GM19035 (cell line): ENCODE measurements around the gene OAT.

Experiments used
- ATAC-seq: cut with Tn5 transposase; IDR thresholded peaks from one replicate; pipeline ENCODE4 v1.9.1; 2021; ENCODE audit not compliant: unreplicated experiment

The OAT gene

GRCh38 chr10:124403548-124403947 is 15.2 kb downstream of the OAT start:
- ATAC-seq, result peak; percentile 82

GRCh38 chr10:124402273-124402672 is 16.4 kb downstream of the OAT start:
- no peak for ATAC-seq

GRCh38 chr10:124401633-124402032 is 17.1 kb downstream of the OAT start:
- ATAC-seq, result no peak

GRCh38 chr10:124394583-124394982 is 24.1 kb downstream of the OAT start:
- ATAC-seq, result no peak

GRCh38 chr10:124392626-124393342 is 25.9 kb downstream of the OAT start:
- ATAC-seq, result no peak

- no peak for ATAC-seq
These were observed 28.1 kb downstream of the OAT start for GRCh38 chr10:124390471-124391187.

- no peak for ATAC-seq
These were observed 28.9 kb downstream of the OAT start for GRCh38 chr10:124389613-124390361.

GRCh38 chr10:124388823-124389612 is 29.7 kb downstream of the OAT start:
- ATAC-seq, result peak; percentile 91

GRCh38 chr10:124388476-124388822 is 30.3 kb downstream of the OAT start:
- ATAC-seq, result no peak

- no peak for ATAC-seq
These were observed 31.4 kb downstream of the OAT start for GRCh38 chr10:124387078-124387874.

- ATAC-seq, result no peak
These were observed 32.3 kb downstream of the OAT start for GRCh38 chr10:124386186-124387077.

- no peak for ATAC-seq
These were observed 33.0 kb downstream of the OAT start for GRCh38 chr10:124385627-124386185.

GRCh38 chr10:124384591-124385190 is 34.0 kb downstream of the OAT start:
- no peak for ATAC-seq

GRCh38 chr10:124384172-124384571 is 34.6 kb downstream of the OAT start:
- no peak for ATAC-seq

- ATAC-seq, result no peak
These were observed 35.2 kb downstream of the OAT start for GRCh38 chr10:124383496-124383895.

GRCh38 chr10:124381011-124381611 is 37.6 kb downstream of the OAT start:
- ATAC-seq, result no peak

- no peak for ATAC-seq
These were observed 38.3 kb downstream of the OAT start for GRCh38 chr10:124380256-124380995.
